ENCODE data around the gene TTC16.
"Not testable (repeated sequence)": the region's sequence is repeated elsewhere in the genome, so short reads cannot be mapped to it uniquely, and the experiment has no call there.

TTC16 gene

GRCh38 chr9:127741831-127742434, 26.1 kb downstream of the TTC16 start:
- DNase-seq (ENCODE audit: low read depth in 2 of 2), result no peak

- no peak for DNase-seq (ENCODE audit: low read depth in 2 of 2)
These were observed 26.7 kb downstream of the TTC16 start for GRCh38 chr9:127742435-127743088.

DNA sequence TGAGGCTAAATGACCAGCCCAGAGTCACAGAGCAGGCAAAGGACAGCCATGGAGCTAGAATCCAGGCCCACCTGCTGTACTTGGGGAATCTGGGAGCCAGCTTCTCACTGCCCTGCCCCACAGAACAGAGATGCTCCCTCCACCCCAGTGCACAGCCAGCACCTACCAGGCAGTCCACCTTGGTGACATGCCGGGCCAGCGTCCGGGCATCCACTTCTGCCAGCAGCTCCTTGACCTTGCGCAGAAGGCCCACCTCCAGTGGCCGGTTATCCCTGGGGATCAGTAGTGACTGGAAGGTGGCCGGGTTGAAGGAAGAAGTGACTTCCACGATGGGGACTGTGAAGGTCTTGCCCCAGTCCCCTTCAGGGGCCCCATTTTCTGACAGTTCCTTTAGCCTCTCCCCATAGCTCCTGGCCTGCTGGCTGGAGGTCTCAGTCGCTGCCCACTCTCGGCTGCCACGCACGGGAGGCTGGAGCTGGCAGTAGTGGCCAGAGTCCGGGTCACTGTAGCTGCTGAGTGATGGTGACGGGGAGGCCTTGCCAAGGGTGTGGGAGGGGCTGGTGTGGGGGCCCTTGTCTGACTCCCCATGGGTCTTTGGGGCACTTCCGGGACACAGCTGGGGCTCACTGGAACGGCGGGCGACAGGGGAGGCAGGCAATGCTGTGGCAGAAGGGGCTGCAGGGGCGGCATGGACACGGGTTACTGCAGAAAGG, 28.7 kb downstream of the TTC16 start:
- DNase-seq (ENCODE audit: low read depth in 2 of 2), result no peak

- no peak for DNase-seq (ENCODE audit: low read depth in 2 of 2)
These were observed 31.2 kb downstream of the TTC16 start for GRCh38 chr9:127746959-127747569.

DNA sequence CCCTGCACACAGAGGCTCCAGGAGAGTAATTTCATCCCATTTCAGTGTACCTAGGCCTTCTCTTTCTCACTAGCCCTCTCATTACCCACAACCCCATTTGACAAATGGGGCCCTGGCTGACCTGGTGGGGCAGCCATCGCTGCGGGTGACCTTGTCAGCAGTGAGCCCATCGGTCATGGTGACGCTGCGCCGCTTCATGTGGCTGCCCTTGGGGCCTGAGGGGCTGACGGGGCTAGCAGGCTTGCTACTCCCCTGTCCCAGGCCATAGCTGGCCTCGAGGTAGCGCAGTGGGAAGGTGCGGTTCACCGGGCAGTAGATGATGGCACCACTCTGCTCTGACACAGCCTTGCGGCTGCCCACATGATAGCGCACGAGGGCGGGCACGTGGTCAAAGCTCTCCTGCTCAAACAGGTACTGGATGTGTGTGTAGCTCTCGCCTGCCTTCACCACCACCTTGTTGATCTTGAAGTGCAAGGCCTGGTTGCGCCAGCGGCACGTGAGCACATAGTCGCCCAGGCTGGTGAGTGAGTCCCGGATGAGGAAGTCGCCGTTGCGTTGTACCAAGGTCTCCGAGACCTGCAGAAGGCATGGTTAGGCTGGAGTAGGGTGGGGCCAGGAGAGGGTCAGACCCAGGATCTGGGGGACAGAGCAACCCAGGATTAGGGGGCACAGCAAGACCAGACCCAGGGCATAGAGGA, 33.4 kb downstream of the TTC16 start:
- no peak for DNase-seq (ENCODE audit: low read depth in 2 of 2)

GRCh38 chr9:127751269-127752054, 35.6 kb downstream of the TTC16 start:
- DNase-seq (ENCODE audit: low read depth in 2 of 2), result no peak

DNA sequence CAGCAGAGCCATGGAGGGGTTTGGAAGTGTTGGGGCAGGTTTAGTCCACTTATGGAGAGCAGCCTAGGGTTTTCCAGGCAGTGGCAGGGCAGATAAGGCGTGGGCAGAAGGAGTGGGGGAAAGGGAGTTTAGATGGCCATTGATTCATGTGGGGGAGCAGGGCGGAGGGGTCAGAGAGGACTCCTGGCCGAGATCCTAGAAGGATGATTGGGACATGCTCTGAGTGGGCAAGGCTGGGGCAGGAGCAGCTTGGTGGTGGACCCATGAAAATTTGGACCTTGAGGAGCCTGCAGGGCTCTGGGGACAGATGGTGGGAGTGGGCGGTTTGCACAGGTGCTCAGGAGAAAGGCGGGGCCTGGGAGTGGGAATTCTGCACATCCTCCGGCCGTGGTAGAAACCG, 37.3 kb downstream of the TTC16 start:
- DNase-seq (ENCODE audit: low read depth in 2 of 2), result no peak

DNA sequence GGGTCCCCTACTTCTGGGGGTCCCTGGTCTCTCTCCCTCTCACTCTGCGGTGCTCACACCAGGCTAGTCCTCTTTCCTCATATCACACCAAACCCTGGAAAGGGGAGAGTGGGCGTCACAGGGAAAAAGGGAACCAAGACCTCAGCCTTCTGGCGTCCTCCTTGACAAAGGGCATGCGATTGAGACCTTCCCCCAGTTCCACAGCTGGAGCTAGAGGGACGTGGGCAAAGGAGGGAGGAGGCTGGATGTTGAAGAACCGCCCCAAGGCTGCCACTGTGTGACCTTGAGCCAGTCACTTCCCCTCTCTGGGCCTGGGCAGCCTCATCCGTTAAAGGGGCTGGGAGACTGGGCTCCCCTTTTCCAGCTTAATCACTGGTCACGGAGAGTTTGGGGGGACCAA, 37.7 kb downstream of the TTC16 start:
- DNase-seq (ENCODE audit: low read depth in 2 of 2), result no peak

DNA sequence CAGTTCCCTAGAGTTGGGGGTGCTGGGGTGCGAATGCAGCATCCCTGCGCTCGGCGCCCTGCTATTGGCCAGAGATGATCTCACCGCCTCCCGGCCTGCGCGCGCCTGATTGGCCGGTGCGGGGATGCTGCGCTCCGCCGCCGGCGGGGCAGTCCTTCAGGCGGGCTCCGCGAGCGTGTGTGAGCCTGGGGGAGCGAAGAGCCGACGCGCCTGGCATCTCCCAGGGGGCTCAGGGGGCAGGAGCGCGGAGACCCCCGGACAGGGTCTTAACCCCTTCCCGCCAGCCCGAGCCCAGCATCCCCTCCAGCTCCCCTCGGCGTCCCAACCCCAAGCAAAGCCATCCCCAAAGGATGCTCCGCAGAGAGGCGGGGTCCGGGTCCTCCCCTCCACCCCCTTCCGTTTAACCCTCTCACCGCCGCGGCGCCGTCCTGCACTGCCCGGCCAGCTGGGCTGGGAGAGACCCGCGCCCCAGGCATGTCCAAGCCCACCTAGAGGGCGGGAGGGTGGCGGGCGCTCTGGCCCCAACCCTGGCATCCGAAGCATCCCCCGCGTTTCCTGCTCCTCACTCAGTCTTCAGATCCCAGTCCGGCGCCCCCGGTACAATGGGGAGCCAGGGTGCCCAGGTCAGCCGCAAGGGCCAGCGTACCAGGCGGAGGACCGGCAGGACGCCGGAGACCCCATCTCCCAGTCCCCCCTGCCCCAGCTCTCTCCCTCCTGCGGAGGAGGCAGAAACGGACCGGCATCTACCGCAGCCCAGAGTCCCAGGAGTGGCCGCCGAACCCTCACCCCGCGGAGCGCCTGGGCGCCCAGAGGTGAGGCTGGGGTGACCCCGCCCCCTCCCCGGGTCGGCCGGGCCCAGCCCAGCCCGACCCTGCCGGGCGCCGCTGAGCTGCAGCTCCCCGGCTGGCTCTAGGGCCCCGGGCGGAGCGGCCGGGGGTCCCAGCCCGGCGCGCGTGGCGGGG, 38.5 kb downstream of the TTC16 start:
- no peak for DNase-seq (ENCODE audit: low read depth in 2 of 2)

- DNase-seq (ENCODE audit: low read depth in 2 of 2), result no peak
These were observed 39.5 kb downstream of the TTC16 start for GRCh38 chr9:127755061-127756060.

GRCh38 chr9:127756233-127756632, 40.4 kb downstream of the TTC16 start:
- DNase-seq (ENCODE audit: low read depth in 2 of 2), result no peak

DNA sequence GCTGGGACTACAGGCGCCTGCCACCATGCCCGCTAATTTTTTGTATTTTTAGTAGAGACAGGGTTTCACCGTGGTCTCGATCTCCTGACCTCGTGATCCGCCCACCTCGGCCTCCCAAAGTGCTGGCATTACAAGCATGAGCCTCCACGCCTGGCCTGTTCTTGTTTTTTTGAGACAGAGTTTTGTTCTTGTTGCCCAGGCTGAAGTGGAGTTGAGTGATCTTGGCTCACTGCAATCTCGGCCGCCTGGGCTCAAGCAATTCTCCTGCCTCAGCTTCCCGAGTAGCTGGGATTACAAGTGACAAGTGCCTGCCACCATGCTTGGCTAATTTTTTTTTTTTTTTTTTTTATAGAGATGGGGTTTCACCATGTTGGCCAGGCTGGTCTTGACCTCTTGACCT, 40.9 kb downstream of the TTC16 start:
- not testable (repeated sequence) for DNase-seq (ENCODE audit: low read depth in 2 of 2)

DNA sequence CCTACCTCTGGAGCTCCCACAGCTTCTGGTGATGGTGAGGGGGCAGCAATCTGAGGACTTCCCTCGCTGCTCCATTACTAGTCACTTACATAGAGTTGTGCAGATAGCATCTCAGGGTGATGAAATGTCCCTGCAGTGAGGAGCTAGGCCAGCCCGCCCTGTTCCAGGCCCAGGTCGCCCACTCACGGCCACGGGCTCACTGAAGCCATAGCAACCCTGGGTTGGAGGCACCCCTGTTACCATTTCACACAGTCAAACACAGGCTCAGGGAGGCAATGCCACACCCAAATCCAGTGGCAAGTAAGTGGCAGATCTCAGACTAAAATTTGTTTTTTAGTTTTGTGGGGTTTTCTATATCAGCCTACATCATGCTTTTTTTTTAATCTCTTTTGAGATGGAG, 43.0 kb downstream of the TTC16 start:
- DNase-seq (ENCODE audit: low read depth in 2 of 2), result no peak

GRCh38 chr9:127761061-127761460, 45.2 kb downstream of the TTC16 start:
- DNase-seq (ENCODE audit: low read depth in 2 of 2), result no peak

GRCh38 chr9:127761491-127761956, 45.6 kb downstream of the TTC16 start:
- DNase-seq (ENCODE audit: low read depth in 2 of 2), result no peak

GRCh38 chr9:127762111-127762676, 46.3 kb downstream of the TTC16 start:
- no peak for DNase-seq (ENCODE audit: low read depth in 2 of 2)

GRCh38 chr9:127763918-127764384, 48.1 kb downstream of the TTC16 start:
- DNase-seq (ENCODE audit: low read depth in 2 of 2), result no peak

DNA sequence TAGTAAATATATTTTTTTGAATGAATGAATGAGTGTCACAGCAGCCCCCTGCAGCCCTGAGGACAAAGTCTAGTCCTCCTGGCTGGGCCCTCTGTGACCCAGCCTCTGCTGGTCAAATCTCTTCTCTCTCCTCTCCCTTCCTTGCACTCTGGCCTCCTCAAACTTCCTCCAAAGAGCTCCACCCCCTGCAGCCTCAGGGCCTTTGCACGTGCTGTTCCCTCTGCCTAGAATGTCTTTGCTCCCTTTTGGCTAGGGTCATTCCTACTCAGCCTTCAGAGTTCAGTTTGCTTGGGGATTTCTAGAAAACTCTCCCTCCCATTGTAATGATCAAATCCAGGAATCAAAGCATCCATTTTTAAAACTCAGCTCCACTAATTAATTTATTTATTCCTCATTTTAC, 49.5 kb downstream of the TTC16 start:
- DNase-seq (ENCODE audit: low read depth in 2 of 2), result no peak

All from stimulated activated CD4-positive, alpha-beta T cell treated with anti-CD3 and anti-CD28 coated beads, Interleukin-12 subunit alpha, Interleukin-12 subunit beta, amount 100 ng/mL, for 24 hours (primary cell).